Activated T-cell treated with anti-CD3 and anti-CD28 coated beads, Interleukin-2, amount 50 U/mL, for 48 hours (primary cell): Measurements from ENCODE around the gene MEGF6.
A peak's percentile ranks its signal among the peaks of the same experiment; 100 is the strongest.

ENCODE experiments used
- DNase-seq, 2 experiments: peaks; one replicate each; pipeline ENCODE4 v3.0.0-alpha.2; 2020

The MEGF6 gene

DNA sequence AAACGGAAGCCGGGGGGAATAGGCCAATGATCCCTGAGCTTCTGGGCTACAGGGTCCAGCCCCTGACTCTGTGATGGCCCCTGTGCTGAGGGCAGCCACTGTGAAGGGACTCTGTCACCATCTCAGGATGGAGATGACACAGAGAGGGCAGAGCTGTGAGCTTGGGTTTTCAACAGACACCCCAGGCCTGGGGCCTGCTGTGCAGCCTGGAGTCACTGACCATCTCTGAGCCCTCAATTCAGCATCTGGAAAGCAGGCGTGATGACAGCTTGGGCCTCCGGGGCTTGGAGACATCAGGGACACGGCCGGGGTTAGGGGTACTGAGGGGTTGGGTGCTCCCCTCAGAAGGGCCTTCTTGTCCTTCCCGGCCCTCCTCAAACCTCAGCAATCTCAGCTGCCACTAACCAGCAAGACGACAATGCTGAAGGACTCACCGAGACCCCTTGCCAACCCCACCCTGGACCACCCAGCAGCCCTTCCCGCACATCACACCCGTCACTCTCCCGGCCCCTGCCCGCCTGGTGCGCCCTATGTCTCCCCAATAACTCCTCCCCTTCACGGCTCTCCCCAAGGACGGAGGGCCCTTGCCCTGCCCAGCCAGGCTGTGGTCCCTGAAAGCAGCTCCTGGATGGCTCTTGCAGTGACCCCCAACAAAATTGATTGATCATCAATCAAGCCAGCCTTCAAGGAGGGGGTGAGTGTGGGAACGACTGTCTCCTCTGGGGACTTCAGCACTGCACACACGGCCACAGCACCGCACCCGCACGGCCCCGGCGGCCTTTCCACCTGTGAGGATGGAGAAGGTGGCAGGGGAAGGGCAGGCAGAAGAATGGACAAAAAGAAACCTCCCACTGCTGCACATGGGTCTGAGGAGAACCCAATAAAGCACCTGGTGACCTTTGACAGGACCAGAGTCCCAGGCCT, 4.3 kb downstream of the MEGF6 start:
- no peak for DNase-seq

DNA sequence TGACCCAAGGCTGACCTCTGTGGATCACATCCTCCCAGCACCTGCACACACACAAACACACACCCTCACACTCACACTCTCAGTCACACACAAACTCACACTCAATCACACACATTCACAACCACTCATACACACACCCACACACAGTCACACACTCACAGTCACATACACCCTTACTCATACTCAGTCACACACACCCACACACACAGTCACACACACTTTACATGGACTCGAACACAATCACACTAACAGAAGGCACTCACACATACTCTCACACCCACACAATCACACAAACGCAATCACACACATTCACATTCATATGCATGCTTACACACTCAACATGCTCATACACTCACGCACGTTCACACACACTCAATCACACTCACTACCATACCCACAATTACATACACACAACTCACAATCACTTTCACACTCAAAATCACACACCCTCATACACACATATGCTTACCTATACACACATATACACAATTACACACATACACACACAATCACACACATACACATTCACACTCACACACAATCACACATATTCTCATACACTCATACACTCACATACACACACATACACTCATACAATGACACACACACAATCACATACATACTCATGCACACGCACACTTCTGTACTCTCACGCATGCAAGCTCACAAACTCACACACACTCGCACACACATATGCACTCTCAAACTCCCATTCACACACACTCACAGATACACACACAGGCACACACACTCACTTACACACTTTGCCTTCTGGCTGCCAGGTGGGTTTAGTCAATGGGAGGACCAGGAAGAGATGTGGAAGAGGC, 6.1 kb downstream of the MEGF6 start:
- DNase-seq: no peak

DNA sequence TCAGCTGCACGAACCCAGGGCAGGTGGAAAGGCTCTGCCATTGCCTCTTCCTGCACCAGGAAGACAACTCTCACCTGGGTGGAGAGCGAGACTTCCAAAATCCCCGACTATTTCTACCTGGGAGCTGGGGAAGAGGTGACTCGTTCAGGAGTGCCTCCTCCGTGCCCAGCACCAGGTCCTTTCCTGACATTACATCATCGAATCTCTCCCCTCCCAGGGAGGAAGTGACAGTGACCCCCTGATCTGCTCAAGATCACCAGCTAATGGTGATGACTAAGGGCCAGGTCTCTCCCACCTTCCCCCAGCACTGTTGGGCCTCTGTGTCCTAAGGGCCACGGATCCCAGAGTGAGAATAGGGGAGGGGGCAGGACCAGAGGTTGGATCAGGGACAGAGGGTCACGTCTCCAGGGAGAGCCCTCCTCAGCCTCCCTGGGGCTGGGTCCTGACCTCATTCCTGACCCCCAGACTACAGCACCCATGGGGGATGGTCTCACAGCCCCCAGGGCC, 6.8 kb downstream of the MEGF6 start:
- no peak for DNase-seq

DNA sequence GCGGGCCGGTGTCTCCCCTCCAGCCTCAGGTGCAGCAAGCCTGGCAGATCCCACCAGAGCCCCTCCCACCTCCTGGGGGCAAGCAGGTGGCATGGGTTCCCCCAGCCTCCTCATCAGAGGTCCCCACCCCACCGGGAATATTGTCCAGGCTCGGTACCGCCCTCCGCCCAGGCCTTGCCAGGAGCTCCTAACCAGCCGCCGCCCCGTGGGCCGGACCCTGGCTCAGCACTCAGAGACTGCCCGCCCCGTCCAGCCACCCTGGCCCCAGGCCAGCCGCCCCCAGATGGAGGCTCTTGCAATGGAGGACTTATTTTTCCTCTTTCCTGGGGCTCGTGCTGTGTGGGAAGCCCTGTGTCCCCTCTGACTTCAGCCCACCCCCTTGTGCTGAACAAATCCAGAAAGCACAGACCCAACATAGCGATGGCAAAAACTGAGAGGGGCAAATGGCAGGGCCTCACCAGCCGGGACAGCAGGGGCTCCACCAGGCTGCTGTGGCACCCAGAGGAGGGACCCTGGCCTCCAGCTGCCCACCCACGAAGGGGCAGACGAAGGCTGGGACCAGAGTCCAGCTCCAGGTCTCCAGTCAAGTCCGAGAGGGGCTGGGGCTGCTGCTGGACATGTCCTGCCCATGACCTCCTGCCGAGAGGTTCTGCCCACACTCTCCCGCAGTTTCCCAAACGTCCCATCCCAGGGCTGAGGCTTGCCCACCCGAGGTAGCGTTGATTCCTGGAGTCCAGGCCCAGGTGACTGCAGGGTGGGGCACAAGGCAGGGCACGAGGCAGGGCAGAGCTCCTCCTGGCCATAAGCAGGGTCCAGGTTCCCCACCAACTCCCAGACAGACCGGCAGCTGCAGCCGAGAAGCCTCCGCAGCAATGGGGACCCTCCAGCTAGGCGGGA, 7.5 kb downstream of the MEGF6 start:
- no peak for DNase-seq

DNA sequence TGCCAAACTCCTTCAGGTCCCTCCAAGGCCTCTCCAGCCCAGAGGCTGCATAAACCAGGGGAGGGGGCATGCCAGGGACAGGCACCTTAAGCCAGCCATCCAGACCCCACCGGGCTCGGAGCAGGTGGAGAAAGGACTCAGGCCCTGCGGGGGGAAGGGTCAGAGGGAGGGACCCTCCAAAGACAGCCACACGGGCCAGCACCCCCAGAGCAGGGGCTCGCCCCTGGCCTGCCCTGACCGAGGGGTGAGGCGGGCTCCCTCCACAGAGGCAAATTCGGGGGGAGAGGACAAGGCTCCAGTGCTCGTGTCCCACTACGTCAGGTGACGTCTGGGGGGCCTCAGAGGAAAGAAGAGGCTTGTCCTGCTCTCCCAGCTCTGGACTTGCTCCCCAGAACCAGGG, 8.2 kb downstream of the MEGF6 start:
- DNase-seq: no peak

DNA sequence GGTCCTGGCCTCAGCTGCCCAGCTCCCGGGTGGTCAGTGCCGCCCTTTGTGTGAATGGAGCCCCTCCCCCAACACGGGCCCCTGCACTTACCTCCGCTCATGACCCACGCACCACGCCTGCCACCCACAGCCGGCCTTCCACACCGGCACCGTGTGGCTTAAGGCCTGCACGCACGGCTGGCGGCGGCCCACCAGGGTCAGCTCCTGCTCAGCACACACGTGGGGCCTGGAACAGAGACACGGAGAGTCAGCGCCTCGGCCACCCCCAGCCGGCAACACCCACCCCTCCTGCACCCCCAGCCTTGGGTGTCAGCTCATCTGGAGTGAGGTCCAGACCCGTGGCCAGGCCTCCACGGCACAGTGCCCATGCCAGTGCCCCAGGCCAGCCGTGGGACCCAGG, 8.9 kb downstream of the MEGF6 start:
- DNase-seq: no peak

DNA sequence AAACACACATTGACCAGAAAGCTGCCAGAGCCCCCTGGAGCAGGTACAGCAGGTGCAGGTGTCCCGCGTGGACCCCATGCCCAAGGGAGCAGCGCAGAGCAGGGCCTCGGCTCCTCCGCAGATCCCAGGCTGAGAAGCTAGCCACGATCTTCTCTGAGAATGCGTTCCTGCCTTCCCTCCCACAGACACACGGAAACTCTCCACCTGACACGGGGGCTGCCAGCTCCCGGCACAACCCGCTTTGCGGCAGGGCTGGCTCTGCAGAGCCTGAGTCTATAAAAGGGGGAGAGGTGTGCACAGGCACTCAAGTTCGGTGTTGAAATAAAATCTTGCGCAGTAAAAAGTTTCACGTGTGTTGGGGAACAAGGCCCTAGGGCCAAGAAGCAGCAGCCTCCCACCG, 9.6 kb downstream of the MEGF6 start:
- no peak for DNase-seq

DNA sequence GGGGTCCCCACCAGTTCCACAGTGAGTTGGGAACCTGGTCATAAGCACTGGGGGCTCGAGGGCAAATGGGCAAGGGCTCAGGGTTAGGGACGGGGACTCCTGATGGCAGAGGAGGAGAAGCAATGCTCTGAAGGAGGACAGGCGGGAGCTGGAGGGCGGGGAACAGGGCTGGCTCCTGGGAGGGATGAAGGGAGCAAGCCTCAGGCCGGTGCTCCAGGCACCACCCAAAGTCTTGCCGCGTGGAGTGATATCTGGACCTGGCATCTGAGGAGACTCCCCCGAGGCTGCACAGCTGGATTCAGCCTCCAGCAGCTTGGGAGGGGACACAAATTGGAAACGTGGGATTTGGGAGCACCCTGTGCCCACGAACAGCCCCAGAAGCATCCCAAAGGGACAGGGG, 11.0 kb downstream of the MEGF6 start:
- no peak for DNase-seq

DNA sequence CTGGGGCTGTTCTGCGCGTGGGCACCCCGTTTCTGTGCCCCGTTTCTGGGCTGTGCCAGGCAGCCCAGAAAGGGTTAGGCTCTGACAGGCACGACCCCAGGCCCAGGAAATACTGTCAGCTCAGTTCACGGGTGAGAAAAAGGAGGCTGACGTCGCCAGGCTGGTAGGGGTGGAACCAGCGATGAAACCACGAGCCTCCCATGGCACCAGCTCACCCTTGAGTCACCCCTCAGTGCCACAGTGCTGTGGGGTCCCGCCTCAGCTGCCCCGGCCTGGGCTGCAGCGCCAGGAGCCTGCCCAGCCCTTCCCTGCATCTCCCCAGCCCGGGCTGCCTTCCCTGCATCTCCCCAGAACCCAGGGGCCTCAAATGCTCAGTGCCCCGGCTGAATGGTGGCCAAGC, 11.5 kb downstream of the MEGF6 start:
- DNase-seq: no peak

DNA sequence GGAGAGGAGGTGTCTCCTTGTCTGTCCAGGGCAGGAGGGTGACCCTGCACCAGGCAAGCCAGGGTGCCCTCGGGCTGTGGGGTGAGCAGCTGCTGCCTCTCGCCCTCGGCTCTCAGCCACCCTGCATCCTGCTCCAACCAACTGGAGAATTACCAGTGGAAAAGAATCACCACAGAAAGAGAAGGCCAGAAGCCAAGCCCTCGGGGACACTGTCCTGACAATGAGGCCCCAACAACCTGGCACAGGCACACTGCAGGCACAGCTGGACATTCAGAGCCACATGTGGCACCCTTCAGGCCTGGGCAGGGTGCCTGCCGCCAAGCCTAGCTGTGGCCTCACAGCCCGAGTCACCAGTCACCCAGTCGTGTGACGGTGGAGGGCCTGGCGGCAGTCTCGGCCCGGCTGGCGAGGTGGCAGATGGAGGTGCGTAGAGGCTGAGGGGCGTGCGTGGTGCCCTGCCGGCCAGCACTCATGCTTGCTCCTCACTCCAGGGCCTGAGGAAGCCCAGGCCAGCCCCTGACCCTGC, 12.0 kb downstream of the MEGF6 start:
- DNase-seq: no peak

DNA sequence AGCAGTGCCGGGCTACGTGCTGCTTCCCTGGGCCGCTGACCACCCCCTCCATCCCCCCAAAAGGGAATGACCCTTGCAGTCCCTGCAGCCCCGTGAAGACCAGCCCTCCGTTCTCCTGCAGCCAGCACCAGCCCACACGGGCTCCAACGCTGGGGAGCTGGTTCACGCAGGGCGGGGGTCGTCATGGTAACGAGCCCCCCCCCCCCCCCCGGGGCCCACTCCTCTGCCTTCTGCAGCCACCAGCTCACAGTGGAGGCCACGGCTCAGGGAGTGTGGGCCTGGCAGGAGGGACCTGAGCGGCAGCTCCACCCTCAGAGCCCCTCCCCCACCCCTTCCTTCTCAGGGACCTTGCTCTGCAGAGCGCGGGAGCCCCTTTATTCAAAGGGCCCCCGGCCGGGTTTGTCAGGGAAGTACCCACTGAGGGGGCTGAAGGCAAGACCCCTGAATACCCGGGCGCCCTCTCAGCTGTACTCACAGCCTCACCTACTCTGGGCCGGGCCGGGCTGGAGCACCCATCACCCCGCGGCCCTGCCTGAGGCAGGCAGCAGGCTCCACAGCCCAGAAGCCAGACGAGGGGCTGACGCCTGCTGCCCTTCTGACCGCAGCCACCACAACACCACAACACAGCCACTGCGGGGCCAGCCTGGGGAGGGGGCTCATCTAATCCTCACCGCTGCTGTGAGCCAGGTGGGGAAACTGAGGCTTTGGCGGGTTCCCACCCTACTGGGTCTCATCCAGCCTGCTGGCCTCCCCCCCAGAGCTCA, 12.6 kb downstream of the MEGF6 start:
- no peak for DNase-seq

DNA sequence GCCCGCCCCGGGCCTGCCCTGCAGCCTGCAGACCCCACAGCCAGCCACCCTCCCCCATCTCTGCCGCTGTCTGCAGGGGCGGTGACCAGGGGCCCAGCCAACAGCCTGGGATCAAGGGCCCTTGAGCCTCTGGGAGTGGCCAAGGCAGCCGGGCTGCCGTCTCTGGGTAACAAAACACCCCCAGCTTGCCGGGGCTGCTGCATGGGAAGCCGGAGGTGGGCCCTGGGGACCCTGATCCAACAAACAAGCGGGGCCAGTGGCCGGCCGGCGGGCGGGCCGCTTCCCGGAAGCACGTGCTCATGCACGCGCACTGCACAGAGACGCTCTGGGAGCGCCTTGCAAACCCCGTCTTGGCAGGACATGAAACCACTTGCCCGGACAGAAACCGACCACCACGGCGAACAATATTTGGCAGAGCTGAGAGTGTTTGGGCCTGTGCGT, 13.2 kb downstream of the MEGF6 start:
- peak in 1 of 2 experiments; percentile 33 for DNase-seq

DNA sequence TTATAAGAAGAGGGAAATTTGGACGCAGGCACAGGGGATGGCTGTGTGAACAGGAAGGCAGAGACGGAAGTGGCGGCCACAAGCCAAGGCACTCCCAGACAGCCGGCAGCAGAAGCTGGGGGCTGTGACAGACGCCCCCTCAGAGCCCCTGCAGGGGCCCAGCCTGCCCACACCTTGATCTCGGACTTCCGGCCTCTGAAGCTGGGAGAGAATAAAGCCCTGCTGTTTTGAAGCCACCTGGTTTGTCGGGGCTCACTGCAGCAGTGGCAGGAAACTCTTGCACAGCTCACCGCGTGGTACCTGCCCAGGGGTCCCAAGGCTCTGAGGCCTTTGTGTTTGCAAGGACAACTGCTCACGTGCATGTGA, 13.7 kb downstream of the MEGF6 start:
- peak; percentile 41 to 50 for DNase-seq

DNA sequence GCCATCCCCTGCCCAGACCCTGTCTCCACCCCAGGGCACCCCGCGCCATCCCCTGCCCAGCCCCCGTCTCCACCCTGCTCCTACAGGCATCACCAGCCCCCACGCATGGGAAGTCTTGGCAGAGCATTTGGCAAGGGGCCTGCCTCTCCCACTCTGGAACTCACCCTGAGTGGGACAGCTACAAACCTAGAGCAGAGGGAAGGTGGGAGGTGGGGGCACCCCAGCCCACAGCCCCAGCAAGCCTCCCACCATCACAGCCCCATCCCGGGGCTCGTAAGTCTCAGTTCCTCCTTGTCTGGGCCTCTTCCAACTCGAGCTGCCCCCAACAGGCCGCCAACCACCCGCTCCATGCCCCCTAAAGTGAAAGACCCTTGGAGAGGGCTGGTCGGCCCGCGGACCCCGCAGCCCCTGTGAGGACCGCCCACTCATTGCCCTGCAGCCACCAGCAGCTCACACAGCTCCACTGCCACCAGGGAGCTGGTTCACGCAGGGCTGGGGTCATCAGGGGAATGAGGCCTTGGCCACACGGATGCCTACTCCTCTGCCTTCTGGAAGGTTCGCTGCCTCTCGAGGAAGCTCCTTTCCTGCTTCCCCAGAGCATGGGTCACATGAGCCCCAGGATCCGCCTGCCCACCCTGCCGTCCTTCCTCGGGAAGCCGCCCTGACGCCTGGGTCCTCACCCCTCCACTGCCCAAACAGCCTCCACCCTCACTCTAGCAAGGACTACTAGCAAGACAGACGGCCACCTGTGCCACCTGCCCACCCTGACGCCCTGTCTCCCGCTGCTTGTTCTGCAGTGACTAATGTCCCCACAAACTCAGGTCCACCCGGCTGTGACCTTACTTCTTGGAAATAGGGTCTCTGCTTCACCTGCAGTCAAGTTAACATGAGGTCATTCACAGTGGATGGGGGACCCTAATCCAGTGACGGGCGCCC, 14.4 kb downstream of the MEGF6 start:
- no peak for DNase-seq

DNA sequence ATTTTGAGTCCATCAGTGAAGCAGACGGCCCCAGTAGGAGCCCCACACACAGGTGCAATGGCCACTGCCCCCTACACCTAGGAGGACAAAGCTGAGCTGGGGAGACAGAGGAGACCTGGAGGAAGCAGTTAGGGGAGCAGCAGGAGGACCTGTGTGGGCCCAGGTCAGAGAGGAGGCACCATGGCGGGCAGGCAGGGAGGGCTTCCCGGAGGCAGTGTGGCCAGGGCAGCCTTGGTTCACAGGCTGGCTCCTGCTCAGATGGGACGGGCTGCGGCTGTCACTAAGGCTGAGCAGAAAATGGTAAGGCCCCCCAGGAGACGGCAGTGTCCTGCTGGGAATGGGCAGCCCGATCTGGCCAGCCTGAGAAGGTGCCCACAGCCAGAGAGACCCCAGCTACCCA, 15.4 kb downstream of the MEGF6 start:
- DNase-seq: no peak

DNA sequence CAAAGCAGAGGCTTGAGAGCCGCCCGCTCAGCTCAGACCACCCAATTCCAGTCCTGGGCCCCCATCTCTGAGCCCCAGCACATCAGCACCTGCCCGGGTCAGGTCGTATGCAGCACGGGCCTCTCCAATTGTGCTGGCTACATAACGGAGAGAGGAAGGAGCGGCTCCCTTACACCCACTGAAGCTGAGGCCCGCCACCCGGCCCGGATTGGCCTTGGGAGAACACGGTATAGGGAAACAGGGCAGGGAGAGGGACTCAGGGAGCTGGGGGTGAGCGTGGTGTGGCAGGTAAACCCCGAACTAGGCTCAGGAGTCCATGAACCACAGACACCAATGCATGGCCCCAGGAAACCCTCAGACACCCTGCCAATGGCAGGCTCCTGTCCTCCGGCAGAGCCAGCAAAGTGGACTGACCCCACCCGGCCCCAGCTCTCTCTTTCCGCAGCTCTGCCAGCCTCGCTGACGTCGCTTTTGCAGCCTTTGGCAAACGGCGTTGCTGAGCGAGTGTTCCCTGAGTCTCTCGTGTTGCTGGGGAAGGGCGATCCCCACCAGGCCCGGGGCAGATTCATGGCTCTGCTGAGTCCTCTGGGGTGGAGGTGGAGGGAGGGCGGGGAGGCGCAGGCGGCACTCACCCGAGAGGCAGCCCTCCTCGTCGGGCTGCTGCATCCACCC, 16.5 kb downstream of the MEGF6 start:
- DNase-seq: no peak

DNA sequence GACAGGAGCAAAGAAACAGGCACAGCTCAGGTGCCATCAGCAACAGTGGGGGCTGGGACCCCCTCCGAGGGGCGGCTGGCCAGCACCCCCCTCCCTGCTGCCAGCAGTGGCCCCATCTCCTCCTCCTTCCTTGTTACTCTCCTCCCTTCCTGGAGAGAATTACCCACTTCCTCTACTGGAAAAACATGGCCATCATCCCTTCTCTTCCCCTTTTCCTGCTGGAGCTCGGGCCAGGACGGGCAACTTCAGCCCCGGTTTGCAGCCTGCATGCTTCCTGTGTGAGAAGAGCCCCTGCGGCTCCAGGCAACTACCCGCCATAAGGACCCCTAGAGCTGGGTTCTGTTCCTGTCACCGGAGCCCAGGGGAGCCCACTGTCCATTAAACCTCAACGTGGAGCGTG, 17.6 kb downstream of the MEGF6 start:
- no peak for DNase-seq

DNA sequence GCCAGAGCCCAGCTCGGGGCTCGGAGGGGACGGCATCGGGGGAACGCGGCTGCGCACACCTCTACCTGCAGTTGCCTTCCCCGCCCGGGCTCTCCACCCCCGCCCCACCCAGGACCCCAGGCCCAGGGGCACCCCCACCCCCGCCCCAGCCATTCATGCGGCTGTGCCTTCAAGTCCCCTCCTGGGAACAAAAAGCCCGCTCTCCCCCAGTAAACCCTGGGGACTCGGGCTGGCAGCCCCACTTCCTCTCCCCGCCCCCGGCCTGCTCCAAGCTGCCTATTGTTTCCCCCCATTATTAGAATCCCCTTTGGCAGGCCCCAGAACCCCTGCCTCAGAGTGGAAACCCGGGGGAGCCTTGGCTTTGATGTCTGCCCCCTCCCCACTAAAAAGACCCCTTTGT, 18.0 kb downstream of the MEGF6 start:
- DNase-seq: no peak

DNA sequence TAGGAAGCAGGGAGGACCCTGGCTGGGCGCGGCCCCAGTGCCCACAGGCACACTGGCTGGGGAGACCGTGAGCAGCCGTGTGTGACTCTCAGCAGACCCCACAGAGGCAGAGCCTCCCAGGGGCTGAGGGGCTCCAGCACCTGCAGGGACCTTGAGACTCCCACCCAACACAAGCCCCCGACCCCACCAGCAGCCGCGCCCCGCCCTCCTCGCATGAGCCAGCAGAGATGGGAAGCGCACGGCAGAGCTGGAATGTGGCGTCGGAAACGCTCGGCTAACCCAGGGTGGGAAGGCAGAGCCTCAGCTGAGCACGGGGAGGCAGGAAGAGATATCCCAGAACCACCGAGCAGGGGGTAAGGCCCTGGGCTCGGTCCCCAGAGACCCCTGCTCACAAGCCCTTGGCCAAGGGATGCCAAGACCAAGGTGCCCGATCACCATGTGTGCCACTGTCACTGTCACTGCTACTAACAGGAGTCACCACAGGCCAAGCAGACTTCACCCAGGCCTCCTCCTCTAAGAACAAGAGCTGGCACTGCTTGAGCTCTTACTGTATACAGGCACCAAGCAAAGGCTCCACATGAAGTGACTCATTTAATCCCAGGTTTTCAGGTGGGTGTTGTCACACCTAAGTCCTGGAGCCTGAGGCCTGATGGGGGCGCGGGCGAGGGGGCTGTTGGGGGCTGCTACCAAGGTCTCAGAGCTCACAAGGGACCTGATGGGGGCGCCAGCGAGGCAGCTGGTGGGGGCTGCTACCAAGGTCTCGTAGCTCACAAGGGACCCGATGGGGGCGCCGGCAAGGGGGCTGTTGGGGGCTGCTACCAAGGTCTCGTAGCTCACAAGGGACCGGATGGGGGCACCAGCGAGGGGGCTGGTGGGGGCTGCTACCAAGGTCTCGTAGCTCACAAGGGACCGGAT, 20.1 kb downstream of the MEGF6 start:
- DNase-seq: no peak
